A549 (cell line): ENCODE data around the gene ZBTB4. TPM values are rescaled to one million over a fixed set of nuclear protein-coding genes. Genes with fewer than 3 reads are reported as not detected.

Experiments
- ATAC-seq, 2 experiments: fragments of 200-7000 bp in 1 of 2; fragments of >200 bp in 1 of 2; cut with Nextera tagmentation in 1 of 2; cut with Tn5 transposase in 1 of 2; 3 replicates each; pipeline versions ENCODE4 v1.8.0 to v1.9.1; 2018 to 2020; ENCODE audit warnings: mild to moderate bottlenecking in 1 of 2, moderate library complexity in 1 of 2
- CTCF ChIA-PET: fragments of 300-600 bp; sonication (Branson Sonifier 250); formaldehyde crosslinking; extraction: SDS; loops from one replicate; lab custom pipeline; 2021; ENCODE audit warnings: antibody characterized with exemption, inconsistent platforms; lab: Yijun Ruan, JAX
- POLR2A ChIA-PET: fragments of 350-600 bp; formaldehyde crosslinking; extraction: SDS; loops from one replicate; lab custom pipeline; 2021; ENCODE audit warnings: antibody characterized with exemption, inconsistent platforms; lab: Yijun Ruan, JAX
- DNase-seq, 2 experiments: peaks; one replicate each; pipeline versions ENCODE4 v3.0.0 to v3.0.0-alpha.2; 2011 to 2016; ENCODE audit warnings: low read depth in 1 of 2, low spot score in 1 of 2
- FAIRE-seq: peaks from 2 replicates; lab custom pipeline; 2011; peaks lifted over from hg19 to GRCh38; lab: Jason Lieb, UNC
- H3K27ac ChIP-seq, 2 experiments: fragments of >200 bp; sonication (Bioruptor Twin); formaldehyde crosslinking; 3 replicates each; pipeline ENCODE4 v1.5.1; 2016 to 2017
- H3K4me1 ChIP-seq: fragments of >200 bp; sonication (Bioruptor Twin); formaldehyde crosslinking; 3 replicates; pipeline ENCODE4 v1.6.1; 2016
- H3K4me2 ChIP-seq: fragments of >200 bp; sonication (Bioruptor Twin); formaldehyde crosslinking; 3 replicates; pipeline ENCODE4 v1.6.1; 2016
- H3K4me3 ChIP-seq: fragments of >200 bp; sonication (Bioruptor Twin); formaldehyde crosslinking; 3 replicates; pipeline ENCODE4 v1.5.1; 2016
- H3K9me3 ChIP-seq: fragments of >200 bp; sonication (Bioruptor Twin); formaldehyde crosslinking; 3 replicates; pipeline ENCODE4 v1.6.1; 2016
- BHLHE40 ChIP-seq: IDR thresholded peaks from 2 replicates; pipeline ENCODE4 v1.6.1; 2012; ENCODE audit warnings: low read depth, low read length, inconsistent platforms
- CEBPB ChIP-seq, 2 experiments: fragments of >200 bp in 1 of 2; sonication (Bioruptor Twin) in 1 of 2; formaldehyde crosslinking in 1 of 2; IDR thresholded peaks; 2 replicates each; pipeline ENCODE4 v1.6.1; 2012 to 2016
- EHMT2 ChIP-seq: fragments of 200-600 bp; sonication (generic); IDR thresholded peaks from 2 replicates; pipeline ENCODE4 v1.6.1; 2016; ENCODE audit warnings: antibody characterized with exemption, low read depth, mild to moderate bottlenecking, moderate library complexity
- ELK1 ChIP-seq: fragments of 150-350 bp; IDR thresholded peaks from 2 replicates; pipeline ENCODE4 v1.6.1; 2014; ENCODE audit warnings: low read depth, mild to moderate bottlenecking, low read length
- FOSL2 ChIP-seq, 2 experiments: fragments of 450-650 bp in 1 of 2; fragments of >200 bp in 1 of 2; sonication (Bioruptor Twin) in 1 of 2; formaldehyde crosslinking; IDR thresholded peaks; 2 replicates each; pipeline versions ENCODE4 v1.5.0 to v1.6.1; 2016 to 2020; ENCODE audit warnings: mild to moderate bottlenecking in 1 of 2, moderate library complexity in 1 of 2
- FOXS1 ChIP-seq: fragments of 250-450 bp; sonication (Bioruptor Pico); IDR thresholded peaks from 2 replicates; pipeline ENCODE4 v1.5.0; 2020; ENCODE audit warnings: mild to moderate bottlenecking, moderate library complexity
- GATA3 ChIP-seq: IDR thresholded peaks from 2 replicates; pipeline ENCODE4 v1.6.1; 2012; ENCODE audit warnings: borderline replicate concordance
- HES2 ChIP-seq: fragments of >200 bp; sonication (Bioruptor Twin); formaldehyde crosslinking; IDR thresholded peaks from 2 replicates; pipeline ENCODE4 v1.6.1; 2016
- HMGXB4 ChIP-seq: fragments of 250-450 bp; sonication (Bioruptor Pico); IDR thresholded peaks from 2 replicates; pipeline ENCODE4 v1.5.0; 2021; ENCODE audit warnings: mild to moderate bottlenecking, moderate library complexity, borderline replicate concordance
- KDM5A ChIP-seq: fragments of 200-600 bp; sonication (generic); IDR thresholded peaks from 2 replicates; pipeline ENCODE4 v1.6.1; 2016; ENCODE audit warnings: antibody characterized with exemption, mild to moderate bottlenecking
- MAFK ChIP-seq: fragments of 450-650 bp; IDR thresholded peaks from 2 replicates; pipeline ENCODE4 v1.6.1; 2014; ENCODE audit not compliant: partially characterized antibody
- MYC ChIP-seq: IDR thresholded peaks from 2 replicates; pipeline ENCODE4 v1.6.1; 2012; ENCODE audit warnings: mild to moderate bottlenecking, inconsistent platforms, low read length, improper control_type of control experiment, borderline replicate concordance
- RFX5 ChIP-seq: fragments of 450-650 bp; IDR thresholded peaks from 2 replicates; pipeline ENCODE4 v1.7.1; 2014; ENCODE audit warnings: antibody characterized with exemption, mild to moderate bottlenecking, moderate library complexity
- SMC3 ChIP-seq: fragments of >200 bp; sonication (Bioruptor Twin); formaldehyde crosslinking; IDR thresholded peaks from 3 replicates; pipeline ENCODE4 v1.6.1; 2018; ENCODE audit warnings: inconsistent platforms
- TP53 ChIP-seq: fragments of 250-450 bp; sonication (Bioruptor Pico); IDR thresholded peaks from 2 replicates; pipeline ENCODE4 v1.5.0; 2021; ENCODE audit warnings: mild to moderate bottlenecking, moderate library complexity
- USF2 ChIP-seq: fragments of 450-650 bp; IDR thresholded peaks from 2 replicates; pipeline ENCODE4 v1.6.1; 2014; ENCODE audit warnings: antibody characterized with exemption
- ZFP36 ChIP-seq: fragments of 450-650 bp; IDR thresholded peaks from 2 replicates; pipeline ENCODE4 v1.6.1; 2014; ENCODE audit warnings: borderline replicate concordance; ENCODE audit not compliant: partially characterized antibody
- ZNF302 ChIP-seq: fragments of 250-450 bp; sonication (Bioruptor Pico); IDR thresholded peaks from 2 replicates; pipeline ENCODE4 v1.9.0; 2021; ENCODE audit warnings: inconsistent platforms, mild to moderate bottlenecking, moderate library complexity
- WGBS: methylation state at CpG from one replicate; pipeline ENCODE4 v1.1.6; 2017; ENCODE audit errors: missing lambda C conversion rate; 5-methylcytosine and 5-hydroxymethylcytosine counted together
- polyA plus RNA-seq, 4 experiments: library from polyadenylated mRNA; depleted of rRNA in 3 of 4; stranded (reverse); fragments of >200 nt; fragmentation: RNase III in 1 of 4; extraction: RNeasy Plus Mini Kit Qiagen cat#74134 plus additional on column Dnase treatment in 1 of 4; gene quantifications; 2 replicates in 3 of 4; 3 replicates in 1 of 4; pipeline ENCODE4 v1.2.3, GENCODE V29; 2011 to 2017

Gene ZBTB4
- polyA plus RNA-seq, 2 of the 4 experiments (the other 2 are of a cell fraction) = 14.4 to 28.2 TPM

- H3K9me3 ChIP-seq = no peaks in the 10 kb centered on the region
- H3K4me3 ChIP-seq = no peak overlapping the region
- TF ChIP-seq SMC3 (no peak), TP53 (CRISPR knock-in tag) (no peak), HMGXB4 (CRISPR knock-in tag) (no peak), FOSL2 (IDR thresholded peaks at IDR 0.05) (no peak), FOSL2 (CRISPR knock-in tag; IDR thresholded peaks at IDR 0.05) (no peak), USF2 (no peak), EHMT2 (no peak), GATA3 (no peak), ELK1 (no peak)
- TF ChIP-seq, all 56 proteins: peak for 0
- FAIRE-seq (no peak), DNase-seq (no peak), ATAC-seq (no peak)
- WGBS = 80% methylated on average over 2 of the region's 2 CpGs
- ChIA-PET POLR2A (interaction anchor here (1.1 to 1.4 kb wide), 2 partner anchors 37 to 38 kb away, joined by 3 to 4 read pairs; partner anchors contain the start of genes TMEM256 and ZBTB4), CTCF (interaction anchor here (1.1 to 17.0 kb wide), 10 partner anchors 11 to 245 kb away, joined by 3 to 342 read pairs (median 6); partner anchors contain the start of genes CHRNB1, KCTD11, TMEM256 and TMEM95)
- no peak overlapping the region for H3K27ac ChIP-seq
- H3K4me1 ChIP-seq = peaks cover 36% of the 10 kb centered on the region
- H3K4me2 ChIP-seq = no peak overlapping the region
These were observed 37.3 kb downstream of the ZBTB4 start for GRCh38 chr17:7442142-7442541.

GRCh38 chr17:7441266-7441665 lies 38.2 kb downstream of the ZBTB4 start:
- TF ChIP-seq MYC (no peak), FOXS1 (CRISPR knock-in tag) (no peak), TP53 (CRISPR knock-in tag) (no peak), BHLHE40 (no peak), HES2 (no peak), ZNF302 (no peak), KDM5A (no peak)
- ChIA-PET CTCF (interaction anchor here (0.7 to 17.0 kb wide), 13 partner anchors 10 to 246 kb away, joined by 3 to 342 read pairs (median 5); partner anchors contain the start of genes CHRNB1, KCTD11, SLC35G6 and TMEM256), POLR2A (interaction anchor here (1.0 to 1.4 kb wide), 4 partner anchors 37 to 45 kb away, joined by 3 to 6 read pairs (median 4); partner anchors contain the start of genes TMEM256 and ZBTB4)
- DNase-seq (no peak), FAIRE-seq (no peak), ATAC-seq (no peak)
- WGBS = 87% methylated on average over 7 of the region's 7 CpGs
- Histone ChIP-seq H3K4me1 (peaks cover 41% of the 10 kb centered on the region), H3K27ac (no peak overlapping the region), H3K4me2 (no peak overlapping the region), H3K4me3 (no peak overlapping the region), H3K9me3 (no peaks in the 10 kb centered on the region)

GRCh38 chr17:7440834-7441195 lies 38.6 kb downstream of the ZBTB4 start:
- no peak for ATAC-seq
- CTCF ChIA-PET = interaction anchor here (0.7 to 17.0 kb wide), 14 partner anchors 9 to 196 kb away, joined by 3 to 342 read pairs (median 4); partner anchors contain the start of genes CHRNB1, KCTD11, SLC35G6 and TMEM256
- no peaks in the 10 kb centered on the region for H3K9me3 ChIP-seq
- DNase-seq = no peak
- peak overlapping the region; percentile 98; the same call in 2 of the 3 replicates for H3K4me2 ChIP-seq
- H3K4me1 ChIP-seq = peaks cover 45% of the 10 kb centered on the region
- no peak for FAIRE-seq
- H3K27ac ChIP-seq = peak overlapping the region in 1 of 2 experiments; percentile 85; a peak in 3 of 6 replicates
- TF ChIP-seq FOXS1 (CRISPR knock-in tag) (no peak), ZFP36 (no peak), CEBPB (IDR thresholded peaks at IDR 0.05) (no peak), MAFK (peak; percentile 95), RFX5 (no peak)
- TF ChIP-seq, all 56 proteins: peak for 1
- POLR2A ChIA-PET = interaction anchor here (1.0 to 1.4 kb wide), 3 partner anchors 8 to 45 kb away, joined by 3 to 6 read pairs (median 3); partner anchors contain the start of gene TMEM256
- H3K4me3 ChIP-seq = no peak overlapping the region
- WGBS = 77% methylated on average over 10 of the region's 12 CpGs
